HepG2 (cell line): Measurements from ENCODE around the gene GALNT10. TPM values are rescaled to one million over a fixed set of nuclear protein-coding genes. Genes with fewer than 3 reads are reported as not detected.
A peak's percentile ranks its signal among the peaks of the same experiment; 100 is the strongest.

Experiments
- ATAC-seq: fragments of 200-7000 bp; cut with Tn5 transposase; 3 replicates; pipeline ENCODE4 v1.9.1; 2020; ENCODE audit warnings: mild to moderate bottlenecking, moderate library complexity
- BruUV-seq: library from RNA; stranded (reverse); fragments of 400-500 nt; replicated peaks from 2 replicates; lab custom pipeline; 2021; lab: Mats Ljungman, UMichigan
- CTCF ChIA-PET: fragments of 300-600 bp; formaldehyde crosslinking; extraction: SDS; loops from one replicate; lab custom pipeline; 2021; ENCODE audit warnings: low total read pairs, inconsistent platforms, low intra/inter-chr PET ratio; lab: Yijun Ruan, JAX
- POLR2A ChIA-PET: fragments of 350-600 bp; sonication (Branson Sonifier 250); formaldehyde crosslinking; loops from one replicate; lab custom pipeline; 2020; ENCODE audit warnings: antibody characterized with exemption, inconsistent platforms; lab: Yijun Ruan, JAX
- DNase-seq: peaks from one replicate; pipeline ENCODE4 v3.0.0-alpha.2; 2015; ENCODE audit warnings: low spot score
- FAIRE-seq: peaks from 3 replicates; lab custom pipeline; 2011; peaks lifted over from hg19 to GRCh38; lab: Jason Lieb, UNC
- H2AFZ ChIP-seq: one replicate; pipeline ENCODE4 v1.6.1; 2011; ENCODE audit warnings: low read length, inconsistent platforms
- H3K27ac ChIP-seq: fragments of 300-600 bp; 3 replicates; pipeline ENCODE4 v1.8.0; 2011; ENCODE audit warnings: mixed run types, mild to moderate bottlenecking, mixed read lengths, low read length, inconsistent platforms; ENCODE audit not compliant: insufficient read depth; ENCODE audit errors: extremely low read length
- H3K27me3 ChIP-seq, 2 experiments: fragments of 200-600 bp in 1 of 2; 2 replicates in 1 of 2; 3 replicates in 1 of 2; pipeline versions ENCODE4 v1.6.0 to v1.8.0; 2011; ENCODE audit warnings: low read length in 2 of 2, mild to moderate bottlenecking in 2 of 2, moderate library complexity in 2 of 2, inconsistent platforms in 1 of 2; ENCODE audit not compliant: insufficient read depth in 2 of 2, control insufficient read depth in 1 of 2
- H3K36me3 ChIP-seq, 2 experiments: fragments of 200-600 bp in 1 of 2; replicated peaks in 1 of 2; 2 replicates in 1 of 2; 3 replicates in 1 of 2; pipeline versions ENCODE4 v1.5.1 to v1.8.0; 2011; ENCODE audit warnings: low read length in 2 of 2, inconsistent platforms in 1 of 2; ENCODE audit not compliant: insufficient read depth in 2 of 2, control insufficient read depth in 1 of 2
- H3K4me1 ChIP-seq: 2 replicates; pipeline ENCODE4 v1.5.1; 2012; ENCODE audit warnings: low read length, inconsistent platforms; ENCODE audit not compliant: insufficient read depth
- H3K4me2 ChIP-seq: 2 replicates; pipeline ENCODE4 v1.6.0; 2011; ENCODE audit warnings: low read depth, low read length, inconsistent platforms
- H3K4me3 ChIP-seq, 3 experiments: fragments of 200-600 bp in 1 of 3; sonication (generic), shearing (Covaris generic) in 1 of 3; replicated peaks in 1 of 3; 2 replicates each; pipeline ENCODE4 v1.5.1; 2011 to 2016; ENCODE audit warnings: low read length in 3 of 3, inconsistent platforms in 2 of 3, low read depth in 2 of 3, mild to moderate bottlenecking in 2 of 3, control low read depth in 1 of 3, mixed read lengths in 1 of 3; ENCODE audit not compliant: insufficient read depth in 1 of 3
- H3K79me2 ChIP-seq: one replicate; pipeline ENCODE4 v1.6.1; 2011; ENCODE audit warnings: low read length, inconsistent platforms; ENCODE audit not compliant: insufficient read depth
- H3K9ac ChIP-seq: 2 replicates; pipeline ENCODE4 v1.6.0; 2011; ENCODE audit warnings: mild to moderate bottlenecking, low read depth, low read length, inconsistent platforms; ENCODE audit not compliant: insufficient read depth
- H3K9me3 ChIP-seq: 2 replicates; pipeline ENCODE4 v1.5.1; 2012; ENCODE audit warnings: mild to moderate bottlenecking, low read length
- H4K20me1 ChIP-seq: 2 replicates; pipeline ENCODE4 v1.6.0; 2011; ENCODE audit warnings: inconsistent platforms, mild to moderate bottlenecking, low read length, moderate library complexity; ENCODE audit not compliant: insufficient read depth
- ARHGAP35 ChIP-seq: sonication (generic); formaldehyde crosslinking; IDR thresholded peaks from 2 replicates; pipeline ENCODE4 v1.9.0; 2022; ENCODE audit warnings: mild to moderate bottlenecking, inconsistent platforms, moderate library complexity, missing genetic modification reagents, borderline replicate concordance
- BORCS8-MEF2B ChIP-seq: sonication (generic); formaldehyde crosslinking; IDR thresholded peaks from 2 replicates; pipeline ENCODE4 v1.8.0; 2022; ENCODE audit warnings: mild to moderate bottlenecking, missing genetic modification reagents
- JUNB ChIP-seq: sonication (generic); formaldehyde crosslinking; IDR thresholded peaks from 2 replicates; pipeline ENCODE4 v1.8.0; 2022; ENCODE audit warnings: missing genetic modification reagents, mild to moderate bottlenecking, borderline replicate concordance
- RBAK ChIP-seq: sonication (generic); formaldehyde crosslinking; IDR thresholded peaks from 2 replicates; pipeline ENCODE4 v1.5.1; 2020; ENCODE audit warnings: mild to moderate bottlenecking, missing genetic modification reagents
- RFX1 ChIP-seq: fragments of 450-650 bp; IDR thresholded peaks from 2 replicates; pipeline ENCODE4 v1.6.1; 2017
- SIX1 ChIP-seq: sonication (generic); formaldehyde crosslinking; IDR thresholded peaks from 2 replicates; pipeline ENCODE4 v1.4.0; 2020; ENCODE audit warnings: missing genetic modification reagents, borderline replicate concordance
- STAG1 ChIP-seq: sonication (generic); formaldehyde crosslinking; IDR thresholded peaks from 2 replicates; pipeline ENCODE4 v1.4.0; 2020; ENCODE audit warnings: missing genetic modification reagents
- TEAD3 ChIP-seq: optimal IDR thresholded peaks from 2 replicates; pipeline ENCODE3; 2016; ENCODE audit warnings: borderline replicate concordance
- ZBTB42 ChIP-seq: sonication (generic); formaldehyde crosslinking; IDR thresholded peaks from 2 replicates; pipeline ENCODE4 v1.5.0; 2020; ENCODE audit warnings: mild to moderate bottlenecking, missing genetic modification reagents
- ZMYM2 ChIP-seq: sonication (generic); formaldehyde crosslinking; IDR thresholded peaks from 2 replicates; pipeline ENCODE4 v1.8.0; 2022; ENCODE audit warnings: mild to moderate bottlenecking, missing genetic modification reagents
- ZMYM3 ChIP-seq: sonication (generic); formaldehyde crosslinking; IDR thresholded peaks from 2 replicates; pipeline ENCODE4 v1.5.1; 2020; ENCODE audit warnings: mild to moderate bottlenecking, missing genetic modification reagents
- ZNF138 ChIP-seq: sonication (generic); formaldehyde crosslinking; IDR thresholded peaks from 2 replicates; pipeline ENCODE4 v1.5.0; 2020; ENCODE audit warnings: mild to moderate bottlenecking, low read depth, missing genetic modification reagents
- ZNF607 ChIP-seq: sonication (generic); formaldehyde crosslinking; IDR thresholded peaks from 2 replicates; pipeline ENCODE4 v1.5.1; 2020; ENCODE audit warnings: missing genetic modification reagents, mild to moderate bottlenecking, borderline replicate concordance
- ZNF674 ChIP-seq: sonication (generic); formaldehyde crosslinking; IDR thresholded peaks from 2 replicates; pipeline ENCODE4 v1.5.0; 2020; ENCODE audit warnings: low read depth, mild to moderate bottlenecking, missing genetic modification reagents
- ZNF775 ChIP-seq: sonication (generic); formaldehyde crosslinking; IDR thresholded peaks from 2 replicates; pipeline ENCODE4 v1.4.0; 2020; ENCODE audit warnings: missing genetic modification reagents, mild to moderate bottlenecking, moderate library complexity, borderline replicate concordance
- ZNF776 ChIP-seq: sonication (generic); formaldehyde crosslinking; IDR thresholded peaks from 2 replicates; pipeline ENCODE4 v1.4.0; 2020; ENCODE audit warnings: mild to moderate bottlenecking, missing genetic modification reagents
- ZNF780A ChIP-seq: sonication (generic); formaldehyde crosslinking; IDR thresholded peaks from 2 replicates; pipeline ENCODE4 v1.8.0; 2022; ENCODE audit warnings: mild to moderate bottlenecking, missing genetic modification reagents, moderate library complexity
- WGBS: methylation state at CpG from one replicate; pipeline ENCODE4 v1.1.6; 2017; ENCODE audit warnings: low lambda C conversion rate; 5-methylcytosine and 5-hydroxymethylcytosine counted together
- in situ Hi-C: cut with HindIII; loops from 2 replicates; pipeline ENCODE4 v1.10.0; 2017; ENCODE audit warnings: low pct_unique_long_range_greater_than_20kb; ENCODE audit not compliant: extremely low pct_ligation_motif_present
- intact Hi-C: fragments of 100-400 bp; cut with micrococcal nuclease; formaldehyde crosslinking; loops from one replicate; pipeline ENCODE4 v1.10.0; 2022; ENCODE audit not compliant: unreplicated experiment
- polyA plus RNA-seq, 8 experiments: library from polyadenylated mRNA; depleted of rRNA in 3 of 8; stranded (reverse) in 7 of 8; unstranded in 1 of 8; fragments of >200 nt; fragmentation: Illumina TruSeq in 4 of 8; extraction: Trizol in 4 of 8; gene quantifications; 2 replicates each; pipeline versions ENCODE4 v1.2.1 to v1.2.3, GENCODE V29; 2011 to 2016; ENCODE audit warnings: low read depth in 4 of 8, missing spikeins in 1 of 8, mixed read lengths in 1 of 8; ENCODE audit not compliant: insufficient read depth in 1 of 8
- total RNA-seq, 5 experiments: library from RNA; depleted of rRNA; stranded (reverse); fragments of >200 nt; fragmentation: Illumina TruSeq; extraction: Trizol; gene quantifications; 2 replicates each; pipeline ENCODE4 v1.2.3, GENCODE V29; 2016; ENCODE audit warnings: low read depth in 1 of 5
- TF ChIP-seq, protein P1 (sequence below): sonication (generic); formaldehyde crosslinking; IDR thresholded peaks from 2 replicates; pipeline ENCODE4 v1.8.0; 2022; ENCODE audit warnings: mild to moderate bottlenecking, missing genetic modification reagents; ENCODE audit not compliant: insufficient replicate concordance
- TF ChIP-seq, protein P2 (sequence below): sonication (generic); formaldehyde crosslinking; IDR thresholded peaks from 2 replicates; pipeline ENCODE4 v1.5.0; 2020; ENCODE audit warnings: mild to moderate bottlenecking, missing genetic modification reagents
- TF ChIP-seq, protein P3 (sequence below): sonication (generic); formaldehyde crosslinking; IDR thresholded peaks from 2 replicates; pipeline ENCODE4 v1.4.0; 2020; ENCODE audit warnings: mild to moderate bottlenecking, missing genetic modification reagents

Gene GALNT10
- total and polyA plus RNA-seq, 2 of the 13 experiments (the other 11 are each of a cell fraction or from before 2014, with no cell fraction given) = 8.1 to 11.2 TPM

GRCh38 chr5:154368041-154368800 is 177.7 kb downstream of the GALNT10 start (continued):
- TF ChIP-seq, protein P1, sequence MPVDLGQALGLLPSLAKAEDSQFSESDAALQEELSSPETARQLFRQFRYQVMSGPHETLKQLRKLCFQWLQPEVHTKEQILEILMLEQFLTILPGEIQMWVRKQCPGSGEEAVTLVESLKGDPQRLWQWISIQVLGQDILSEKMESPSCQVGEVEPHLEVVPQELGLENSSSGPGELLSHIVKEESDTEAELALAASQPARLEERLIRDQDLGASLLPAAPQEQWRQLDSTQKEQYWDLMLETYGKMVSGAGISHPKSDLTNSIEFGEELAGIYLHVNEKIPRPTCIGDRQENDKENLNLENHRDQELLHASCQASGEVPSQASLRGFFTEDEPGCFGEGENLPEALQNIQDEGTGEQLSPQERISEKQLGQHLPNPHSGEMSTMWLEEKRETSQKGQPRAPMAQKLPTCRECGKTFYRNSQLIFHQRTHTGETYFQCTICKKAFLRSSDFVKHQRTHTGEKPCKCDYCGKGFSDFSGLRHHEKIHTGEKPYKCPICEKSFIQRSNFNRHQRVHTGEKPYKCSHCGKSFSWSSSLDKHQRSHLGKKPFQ (CRISPR knock-in tag) = peak; percentile 54
- TF ChIP-seq ZNF780A (CRISPR knock-in tag) (no peak), ARHGAP35 (CRISPR knock-in tag) (no peak), TEAD3 (CRISPR knock-in tag) (peak; percentile 74)

GRCh38 chr5:154369682-154370081 is 179.1 kb downstream of the GALNT10 start:
- intact Hi-C loops (loop anchor here (5.0 kb wide), 1 partner anchor 82 kb away; no protein-coding TSS in a partner anchor), in situ Hi-C loops (no loop called here)
- no peak overlapping the region for H3K27ac ChIP-seq
- no peak for TF ChIP-seq ZNF607 (CRISPR knock-in tag)
- TF ChIP-seq SIX1 (CRISPR knock-in tag) = no peak
- no peak for TF ChIP-seq ZBTB42
- no peak for TF ChIP-seq BORCS8-MEF2B (CRISPR knock-in tag)
- no peak for TF ChIP-seq JUNB (CRISPR knock-in tag)
- no peak for TF ChIP-seq STAG1
- TF ChIP-seq RFX1 = no peak
- TF ChIP-seq, protein P2, sequence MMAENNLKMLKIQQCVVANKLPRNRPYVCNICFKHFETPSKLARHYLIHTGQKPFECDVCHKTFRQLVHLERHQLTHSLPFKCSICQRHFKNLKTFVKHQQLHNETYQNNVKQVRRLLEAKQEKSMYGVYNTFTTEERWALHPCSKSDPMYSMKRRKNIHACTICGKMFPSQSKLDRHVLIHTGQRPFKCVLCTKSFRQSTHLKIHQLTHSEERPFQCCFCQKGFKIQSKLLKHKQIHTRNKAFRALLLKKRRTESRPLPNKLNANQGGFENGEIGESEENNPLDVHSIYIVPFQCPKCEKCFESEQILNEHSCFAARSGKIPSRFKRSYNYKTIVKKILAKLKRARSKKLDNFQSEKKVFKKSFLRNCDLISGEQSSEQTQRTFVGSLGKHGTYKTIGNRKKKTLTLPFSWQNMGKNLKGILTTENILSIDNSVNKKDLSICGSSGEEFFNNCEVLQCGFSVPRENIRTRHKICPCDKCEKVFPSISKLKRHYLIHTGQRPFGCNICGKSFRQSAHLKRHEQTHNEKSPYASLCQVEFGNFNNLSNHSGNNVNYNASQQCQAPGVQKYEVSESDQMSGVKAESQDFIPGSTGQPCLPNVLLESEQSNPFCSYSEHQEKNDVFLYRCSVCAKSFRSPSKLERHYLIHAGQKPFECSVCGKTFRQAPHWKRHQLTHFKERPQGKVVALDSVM (CRISPR knock-in tag) = no peak
- TF ChIP-seq ZMYM2 (CRISPR knock-in tag) = no peak
- TF ChIP-seq ZNF775 (CRISPR knock-in tag) = no peak
- TF ChIP-seq ZNF776 (CRISPR knock-in tag) = no peak
- TF ChIP-seq RBAK (CRISPR knock-in tag) = no peak
- TF ChIP-seq, protein P3, sequence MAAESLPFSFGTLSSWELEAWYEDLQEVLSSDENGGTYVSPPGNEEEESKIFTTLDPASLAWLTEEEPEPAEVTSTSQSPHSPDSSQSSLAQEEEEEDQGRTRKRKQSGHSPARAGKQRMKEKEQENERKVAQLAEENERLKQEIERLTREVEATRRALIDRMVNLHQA (CRISPR knock-in tag) = no peak
- TF ChIP-seq ZNF138 (CRISPR knock-in tag) = no peak
- no peak for TF ChIP-seq ZNF674 (CRISPR knock-in tag)
- TF ChIP-seq ZMYM3 = no peak

More at GRCh38 chr5:154369682-154370081, 179.1 kb downstream of the GALNT10 start:
- FAIRE-seq (no peak), DNase-seq (no peak), ATAC-seq (no peak)
- POLR2A ChIA-PET = no interaction called here
- BruUV-seq = no TSS peak
- Histone ChIP-seq H3K36me3 (no peaks in the 10 kb centered on the region), H3K4me3 (no peak overlapping the region), H3K9ac (no peak overlapping the region), H3K4me2 (no peak overlapping the region), H3K9me3 (no peaks in the 10 kb centered on the region), H3K79me2 (no peaks in the 10 kb centered on the region), H2AFZ (no peak overlapping the region), H3K4me1 (peaks cover 53% of the 10 kb centered on the region), H4K20me1 (no peaks in the 10 kb centered on the region), H3K27me3 (no peaks in the 10 kb centered on the region)
- CTCF ChIA-PET = no interaction called here
- WGBS = 98% methylated on average over 4 of the region's 4 CpGs
